AG20443 (cell line): ENCODE data around the gene ZNF865.

Experiments used
- DNase-seq: peaks from one replicate; pipeline ENCODE4 v3.0.0; 2012; ENCODE audit warnings: low spot score, mixed read lengths

The ZNF865 gene

GRCh38 chr19:55605207-55605636, 225 bp upstream of the ZNF865 start:
- peak; percentile 97 for DNase-seq

DNA sequence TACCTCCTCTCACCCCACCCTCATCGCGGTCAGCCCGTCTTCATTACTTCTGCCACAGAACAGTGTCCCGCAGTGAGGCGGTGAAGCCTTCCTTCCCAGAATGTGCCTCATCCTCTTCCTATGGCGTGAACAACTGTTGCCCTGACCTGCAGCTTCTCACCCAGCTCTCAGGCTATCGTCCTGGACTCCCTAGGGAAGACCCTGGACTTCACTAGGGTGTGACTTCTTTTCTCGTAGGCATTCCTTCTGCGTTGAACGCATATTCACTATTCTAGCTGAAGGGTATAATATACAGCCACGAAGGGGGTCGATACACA, 982 bp downstream of the ZNF865 start:
- DNase-seq, result no peak

DNA sequence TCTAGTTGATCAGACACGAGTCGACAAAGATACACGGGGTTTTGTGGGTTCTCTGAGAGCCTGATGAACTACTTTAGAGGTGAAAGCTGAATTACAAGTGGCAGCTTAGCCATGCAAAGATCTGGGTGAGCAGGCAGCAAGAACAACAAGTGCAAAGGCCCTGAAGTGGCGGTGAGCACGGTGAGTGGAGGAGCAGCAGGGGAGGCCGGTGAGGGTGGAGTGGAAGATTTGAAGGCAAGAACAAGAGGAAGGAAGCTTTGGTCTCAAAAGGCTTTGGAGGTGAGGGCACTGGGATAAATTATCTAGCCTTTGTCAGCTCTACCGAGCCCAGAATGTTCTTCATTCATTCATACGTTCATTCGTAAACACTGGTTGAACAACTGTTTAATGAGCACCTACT, 1.4 kb downstream of the ZNF865 start:
- no peak for DNase-seq

DNA sequence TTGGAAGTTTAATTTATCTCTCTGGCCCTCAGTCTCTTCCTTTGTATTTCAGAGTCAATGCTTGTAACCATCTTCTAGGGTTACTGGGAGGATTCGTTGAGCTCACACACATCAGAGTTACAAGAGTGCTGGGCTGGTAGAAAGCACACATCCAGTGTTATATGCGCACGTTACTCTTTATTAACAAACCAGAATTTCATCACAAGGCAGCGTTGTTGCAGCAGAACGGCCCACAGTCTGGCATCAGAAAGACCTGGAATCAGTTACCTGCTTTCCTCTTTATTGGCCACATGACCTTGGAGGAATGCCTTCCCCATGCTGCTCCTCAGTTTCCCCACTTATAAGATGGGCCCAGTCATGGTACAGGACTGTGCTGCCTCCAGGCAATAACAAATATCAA, 3.9 kb downstream of the ZNF865 start:
- no peak for DNase-seq

DNA sequence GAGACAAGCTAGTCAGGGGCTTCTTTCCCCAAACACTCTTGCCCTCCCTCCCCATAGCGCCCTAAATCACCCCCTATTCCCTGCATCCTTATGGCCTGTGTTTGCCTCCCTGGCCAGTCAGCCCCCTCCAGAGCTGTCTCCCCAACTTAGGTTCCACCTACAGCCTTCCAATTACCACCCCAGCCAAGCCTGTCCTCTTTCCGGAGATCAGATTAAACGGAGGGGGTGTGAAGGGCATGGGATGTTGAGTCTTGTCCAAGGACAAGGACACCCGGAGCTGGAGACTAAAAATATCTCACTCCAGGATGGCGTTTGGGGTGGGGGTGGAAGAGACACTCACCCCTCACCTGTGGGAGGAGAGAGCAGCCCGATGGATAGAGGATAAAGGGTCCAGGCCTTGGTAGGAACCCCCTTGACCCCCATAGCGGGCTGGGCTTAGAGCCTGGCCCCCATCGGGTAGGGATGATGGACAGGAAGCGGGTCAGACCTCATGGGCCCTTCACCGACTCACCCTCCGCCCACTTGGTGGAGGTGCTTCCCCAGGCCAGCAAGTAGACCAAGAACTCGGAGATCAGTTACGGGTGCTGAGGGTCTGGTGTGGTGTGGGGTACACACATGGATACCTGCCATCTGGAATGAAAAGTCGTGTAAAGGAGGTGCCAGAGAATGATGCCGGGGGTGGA, 6.0 kb downstream of the ZNF865 start:
- no peak for DNase-seq

GRCh38 chr19:55611983-55612645, 6.7 kb downstream of the ZNF865 start:
- no peak for DNase-seq

DNA sequence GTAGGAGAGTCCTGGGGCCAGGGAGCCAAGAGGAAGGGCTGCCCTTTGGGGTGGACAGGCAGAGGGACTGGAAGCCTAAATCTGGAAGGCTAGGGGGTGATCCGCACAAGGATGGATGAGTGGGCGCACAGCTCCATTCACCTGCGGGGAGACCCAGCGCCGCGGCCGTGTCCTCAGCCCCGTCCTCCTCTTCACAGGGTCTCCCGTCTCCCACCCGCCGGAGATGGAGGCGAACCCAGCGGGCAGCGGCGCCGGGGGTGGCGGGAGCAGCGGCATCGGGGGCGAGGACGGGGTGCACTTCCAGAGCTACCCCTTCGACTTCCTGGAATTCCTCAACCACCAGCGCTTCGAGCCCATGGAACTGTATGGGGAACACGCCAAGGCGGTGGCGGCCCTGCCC, 7.9 kb downstream of the ZNF865 start:
- DNase-seq, result no peak

DNA sequence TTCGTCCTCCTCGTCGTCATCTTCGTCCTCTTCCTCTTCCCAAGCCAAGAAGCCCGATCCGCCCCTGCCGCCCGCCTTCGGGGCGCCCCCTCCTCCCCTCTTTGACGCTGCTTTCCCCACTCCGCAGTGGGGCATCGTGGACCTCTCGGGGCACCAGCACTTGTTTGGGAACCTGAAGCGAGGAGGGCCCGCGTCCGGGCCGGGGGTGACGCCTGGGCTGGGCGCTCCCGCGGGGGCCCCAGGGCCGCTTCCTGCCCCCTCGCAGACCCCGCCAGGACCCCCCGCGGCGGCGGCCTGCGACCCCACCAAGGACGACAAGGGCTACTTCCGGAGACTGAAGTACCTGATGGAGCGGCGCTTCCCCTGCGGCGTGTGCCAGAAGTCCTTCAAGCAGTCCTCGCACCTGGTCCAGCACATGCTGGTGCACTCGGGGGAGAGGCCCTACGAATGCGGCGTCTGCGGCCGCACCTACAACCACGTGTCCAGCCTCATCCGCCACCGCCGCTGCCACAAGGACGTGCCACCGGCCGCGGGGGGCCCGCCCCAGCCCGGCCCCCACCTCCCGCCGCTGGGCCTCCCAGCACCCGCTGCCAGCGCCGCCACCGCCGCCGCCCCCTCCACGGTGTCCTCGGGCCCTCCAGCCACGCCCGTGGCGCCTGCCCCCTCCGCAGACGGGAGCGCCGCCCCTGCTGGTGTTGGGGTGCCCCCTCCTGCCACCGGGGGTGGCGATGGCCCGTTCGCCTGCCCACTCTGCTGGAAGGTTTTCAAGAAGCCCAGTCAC, 8.7 kb downstream of the ZNF865 start:
- DNase-seq, result no peak

DNA sequence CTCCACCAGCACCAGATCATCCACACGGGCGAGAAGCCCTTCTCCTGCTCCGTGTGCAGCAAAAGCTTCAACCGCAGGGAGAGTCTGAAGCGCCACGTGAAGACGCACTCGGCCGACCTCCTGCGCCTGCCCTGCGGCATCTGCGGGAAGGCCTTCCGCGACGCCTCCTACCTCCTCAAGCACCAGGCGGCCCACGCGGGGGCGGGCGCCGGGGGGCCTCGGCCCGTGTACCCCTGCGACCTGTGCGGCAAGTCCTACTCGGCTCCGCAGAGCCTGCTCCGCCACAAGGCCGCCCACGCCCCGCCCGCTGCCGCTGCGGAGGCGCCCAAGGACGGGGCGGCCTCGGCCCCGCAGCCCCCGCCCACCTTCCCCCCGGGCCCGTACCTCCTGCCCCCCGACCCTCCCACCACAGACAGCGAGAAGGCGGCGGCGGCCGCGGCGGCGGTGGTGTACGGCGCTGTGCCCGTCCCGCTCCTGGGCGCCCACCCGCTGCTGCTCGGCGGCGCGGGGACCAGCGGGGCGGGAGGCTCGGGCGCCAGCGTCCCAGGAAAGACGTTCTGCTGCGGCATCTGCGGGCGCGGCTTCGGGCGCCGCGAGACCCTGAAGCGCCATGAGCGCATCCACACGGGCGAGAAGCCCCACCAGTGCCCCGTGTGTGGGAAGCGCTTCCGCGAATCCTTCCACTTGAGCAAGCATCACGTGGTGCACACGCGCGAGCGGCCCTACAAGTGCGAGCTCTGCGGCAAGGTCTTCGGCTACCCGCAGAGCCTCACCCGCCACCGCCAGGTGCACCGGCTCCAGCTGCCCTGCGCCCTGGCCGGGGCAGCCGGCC, 9.5 kb downstream of the ZNF865 start:
- DNase-seq, result no peak

DNA sequence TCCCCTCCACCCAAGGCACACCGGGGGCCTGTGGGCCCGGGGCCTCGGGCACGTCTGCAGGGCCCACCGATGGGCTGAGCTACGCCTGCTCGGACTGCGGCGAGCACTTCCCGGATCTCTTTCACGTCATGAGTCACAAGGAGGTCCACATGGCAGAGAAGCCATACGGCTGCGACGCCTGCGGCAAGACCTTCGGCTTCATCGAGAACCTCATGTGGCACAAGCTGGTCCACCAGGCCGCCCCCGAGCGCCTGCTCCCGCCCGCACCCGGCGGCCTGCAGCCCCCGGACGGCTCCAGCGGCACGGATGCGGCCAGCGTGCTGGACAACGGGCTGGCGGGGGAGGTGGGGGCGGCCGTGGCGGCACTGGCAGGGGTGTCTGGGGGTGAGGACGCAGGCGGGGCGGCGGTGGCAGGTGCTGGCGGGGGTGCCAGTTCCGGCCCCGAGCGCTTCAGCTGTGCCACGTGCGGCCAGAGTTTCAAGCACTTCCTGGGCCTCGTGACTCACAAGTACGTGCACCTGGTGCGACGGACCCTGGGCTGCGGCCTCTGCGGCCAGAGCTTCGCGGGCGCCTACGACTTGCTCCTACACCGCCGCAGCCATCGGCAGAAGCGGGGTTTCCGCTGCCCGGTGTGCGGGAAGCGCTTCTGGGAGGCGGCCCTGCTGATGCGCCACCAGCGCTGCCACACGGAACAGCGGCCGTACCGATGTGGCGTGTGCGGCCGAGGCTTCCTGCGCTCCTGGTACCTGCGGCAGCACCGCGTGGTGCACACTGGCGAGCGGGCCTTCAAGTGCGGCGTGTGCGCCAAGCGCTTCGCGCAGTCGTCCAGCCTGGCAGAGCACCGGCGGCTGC, 10.3 kb downstream of the ZNF865 start:
- DNase-seq, result no peak

GRCh38 chr19:55616395-55616875, 11.0 kb downstream of the ZNF865 start:
- no peak for DNase-seq

GRCh38 chr19:55617426-55617825, 12.0 kb downstream of the ZNF865 start:
- DNase-seq, result no peak

DNA sequence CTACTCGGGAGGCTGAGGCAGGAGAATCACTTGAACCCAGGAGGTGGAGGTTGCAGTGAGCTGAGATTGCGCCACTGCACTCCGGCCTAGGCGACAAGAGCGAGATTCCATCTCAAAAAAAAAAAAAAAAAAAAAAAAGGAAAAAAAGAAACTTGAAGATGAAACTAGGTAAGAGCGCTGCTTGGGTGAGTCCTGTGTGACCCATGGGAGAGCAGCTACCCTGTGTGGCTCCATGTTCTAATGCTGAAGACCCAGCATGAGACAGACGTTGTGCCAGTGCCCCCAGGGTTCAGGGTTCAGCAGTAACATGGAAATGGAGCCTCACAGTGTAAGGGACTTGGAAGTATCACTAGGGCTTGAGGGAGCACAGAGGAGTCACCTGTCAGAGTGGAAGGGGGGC, 13.0 kb downstream of the ZNF865 start:
- no peak for DNase-seq

GRCh38 chr19:55619286-55619685, 13.8 kb downstream of the ZNF865 start:
- DNase-seq, result no peak

- no peak for DNase-seq
Observed at GRCh38 chr19:55620410-55621204, 15.2 kb downstream of the ZNF865 start.

- no peak for DNase-seq
Observed at GRCh38 chr19:55621205-55621672, 15.8 kb downstream of the ZNF865 start.

- no peak for DNase-seq
Observed at GRCh38 chr19:55621673-55622231, 16.3 kb downstream of the ZNF865 start.

GRCh38 chr19:55622242-55622969, 17.0 kb downstream of the ZNF865 start:
- DNase-seq, result no peak

- no peak for DNase-seq
Observed at GRCh38 chr19:55623130-55623529, 17.7 kb downstream of the ZNF865 start.
